HEK293 (cell line): ENCODE measurements around the gene SCYL3.

Source experiments
- CTCF ChIA-PET: fragments of 350-600 bp; formaldehyde crosslinking; extraction: SDS; loops from one replicate; lab custom pipeline; 2021; ENCODE audit warnings: antibody characterized with exemption; lab: Yijun Ruan, JAX
- POLR2A ChIA-PET: fragments of 300-600 bp; formaldehyde crosslinking; extraction: SDS; loops from one replicate; lab custom pipeline; 2020; ENCODE audit warnings: antibody characterized with exemption, inconsistent platforms; lab: Yijun Ruan, JAX
- H3K27ac ChIP-seq: fragments of 200-500 bp; sonication (Bioruptor generic); 2 replicates; pipeline ENCODE4 v1.5.1; 2014; ENCODE audit warnings: low read depth, low read length, control low read depth, inconsistent platforms; ENCODE audit errors: extremely low read depth
- H3K36me3 ChIP-seq, 2 experiments: fragments of 200-500 bp in 1 of 2; sonication (Bioruptor generic) in 1 of 2; 1 replicate in 1 of 2; 2 replicates in 1 of 2; pipeline ENCODE4 v1.5.1; 2014 to 2017; ENCODE audit warnings: inconsistent platforms in 2 of 2, low read length in 2 of 2; ENCODE audit not compliant: control insufficient read depth in 2 of 2, insufficient read depth in 1 of 2
- H3K4me1 ChIP-seq: fragments of 200-500 bp; sonication (Bioruptor generic); 2 replicates; pipeline ENCODE4 v1.5.1; 2014; ENCODE audit warnings: mild to moderate bottlenecking, low read length, inconsistent platforms; ENCODE audit not compliant: control insufficient read depth, insufficient read depth
- H3K4me3 ChIP-seq: 2 replicates; pipeline ENCODE4 v1.5.1; 2011; ENCODE audit warnings: low read depth, mild to moderate bottlenecking, control low read depth, low read length, moderate library complexity
- H3K9me3 ChIP-seq: fragments of 200-500 bp; sonication (Bioruptor generic); 2 replicates; pipeline ENCODE4 v1.5.1; 2014; ENCODE audit warnings: low read depth, low read length, inconsistent platforms; ENCODE audit not compliant: control insufficient read depth, insufficient read depth
- ATF2 ChIP-seq: fragments of 450-650 bp; formaldehyde crosslinking; IDR thresholded peaks from 2 replicates; pipeline ENCODE4 v1.5.1; 2016; ENCODE audit warnings: missing biosample characterization, missing genetic modification characterization, low read depth
- EGR2 ChIP-seq: fragments of 450-650 bp; formaldehyde crosslinking; IDR thresholded peaks from 2 replicates; pipeline ENCODE4 v1.5.1; 2016; ENCODE audit warnings: low read depth, missing biosample characterization, missing genetic modification characterization
- PRDM1 ChIP-seq: fragments of 450-650 bp; formaldehyde crosslinking; IDR thresholded peaks from 2 replicates; pipeline ENCODE4; 2016; ENCODE audit warnings: missing biosample characterization, missing genetic modification characterization
- SCRT2 ChIP-seq: fragments of 450-650 bp; formaldehyde crosslinking; IDR thresholded peaks from 2 replicates; pipeline ENCODE4 v1.5.1; 2016; ENCODE audit warnings: missing biosample characterization, missing genetic modification characterization
- SP2 ChIP-seq: fragments of 450-650 bp; formaldehyde crosslinking; IDR thresholded peaks from 2 replicates; pipeline ENCODE4 v1.5.1; 2016; ENCODE audit warnings: missing biosample characterization, missing genetic modification characterization
- TSHZ1 ChIP-seq: fragments of 450-650 bp; formaldehyde crosslinking; IDR thresholded peaks from 2 replicates; pipeline ENCODE4 v1.5.1; 2016; ENCODE audit warnings: missing biosample characterization, missing genetic modification characterization, borderline replicate concordance
- ZBTB26 ChIP-seq: fragments of 450-650 bp; formaldehyde crosslinking; optimal IDR thresholded peaks from 2 replicates; pipeline ENCODE3; 2016; ENCODE audit warnings: missing biosample characterization, mild to moderate bottlenecking, missing genetic modification characterization
- ZNF18 ChIP-seq: fragments of 450-650 bp; formaldehyde crosslinking; IDR thresholded peaks from 2 replicates; pipeline ENCODE4 v1.5.1; 2016; ENCODE audit warnings: missing biosample characterization, missing genetic modification characterization
- ZNF202 ChIP-seq: fragments of 450-650 bp; formaldehyde crosslinking; IDR thresholded peaks from 2 replicates; pipeline ENCODE4 v1.5.1; 2016; ENCODE audit warnings: missing biosample characterization, missing genetic modification characterization, borderline replicate concordance
- ZNF26 ChIP-seq: fragments of 450-650 bp; formaldehyde crosslinking; IDR thresholded peaks from 2 replicates; pipeline ENCODE4 v1.5.1; 2016; ENCODE audit warnings: missing biosample characterization, missing genetic modification characterization
- ZNF266 ChIP-seq: fragments of 450-650 bp; formaldehyde crosslinking; IDR thresholded peaks from 2 replicates; pipeline ENCODE4 v1.5.1; 2016; ENCODE audit warnings: missing biosample characterization, missing genetic modification characterization, low read depth
- ZNF274 ChIP-seq, 2 experiments: fragments of 200-500 bp in 1 of 2; fragments of 450-650 bp in 1 of 2; sonication (Bioruptor generic) in 1 of 2; formaldehyde crosslinking in 1 of 2; IDR thresholded peaks; 2 replicates each; pipeline versions ENCODE4 v1.5.1 to v1.6.1; 2014 to 2016; ENCODE audit warnings: borderline replicate concordance in 1 of 2, inconsistent platforms in 1 of 2, low read length in 1 of 2, missing biosample characterization in 1 of 2, missing genetic modification characterization in 1 of 2
- ZNF292 ChIP-seq: fragments of 450-650 bp; formaldehyde crosslinking; IDR thresholded peaks from 2 replicates; pipeline ENCODE4 v1.5.1; 2016; ENCODE audit warnings: low read depth, missing biosample characterization, missing genetic modification characterization, borderline replicate concordance
- ZNF561 ChIP-seq: fragments of 450-650 bp; IDR thresholded peaks from 2 replicates; pipeline ENCODE4 v1.5.1; 2018; ENCODE audit warnings: missing biosample characterization, missing genetic modification characterization, borderline replicate concordance
- ZNF580 ChIP-seq: fragments of 450-650 bp; formaldehyde crosslinking; IDR thresholded peaks from 2 replicates; pipeline ENCODE4 v1.5.1; 2016; ENCODE audit warnings: missing biosample characterization, missing genetic modification characterization
- ZNF621 ChIP-seq: fragments of 450-650 bp; formaldehyde crosslinking; IDR thresholded peaks from 2 replicates; pipeline ENCODE4 v1.5.1; 2017; ENCODE audit warnings: missing biosample characterization, missing genetic modification characterization
- ZNF776 ChIP-seq: fragments of 450-650 bp; formaldehyde crosslinking; IDR thresholded peaks from 2 replicates; pipeline ENCODE4 v1.5.0; 2017; ENCODE audit warnings: missing biosample characterization, missing genetic modification characterization, borderline replicate concordance
- ZNF843 ChIP-seq: fragments of 450-650 bp; formaldehyde crosslinking; IDR thresholded peaks from 2 replicates; pipeline ENCODE4 v1.5.1; 2016; ENCODE audit warnings: missing biosample characterization, missing genetic modification characterization
- ZXDB ChIP-seq: fragments of 450-650 bp; formaldehyde crosslinking; IDR thresholded peaks from 2 replicates; pipeline ENCODE4 v1.5.1; 2016; ENCODE audit warnings: missing biosample characterization, missing genetic modification characterization

Gene SCYL3

GRCh38 chr1:169834869-169835268 is 58.8 kb downstream of the SCYL3 start:
- CTCF ChIA-PET, result no interaction called here
- H3K4me1 ChIP-seq, result no peaks in the 10 kb centered on the region
- peaks cover 47 to 78% of the 10 kb centered on the region in 2 experiments for H3K36me3 ChIP-seq
- no peak overlapping the region for H3K4me3 ChIP-seq
- TF ChIP-seq ATF2 (tag by site-specific recombination) (0 out of 2 replicates have a peak, but pooled peaks have one; percentile 28), ZNF776 (no peak), EGR2 (tag by site-specific recombination) (no peak), SP2 (tag by site-specific recombination) (no peak), ZNF621 (tag by site-specific recombination) (no peak), ZNF274 (IDR thresholded peaks at IDR 0.05; ENCODE audit: low read length) (no peak), ZNF274 (tag by site-specific recombination; IDR thresholded peaks at IDR 0.05; ENCODE audit: borderline replicate concordance) (no peak), ZNF26 (tag by site-specific recombination) (no peak), ZNF580 (tag by site-specific recombination) (no peak)
- no peak overlapping the region for H3K27ac ChIP-seq
- POLR2A ChIA-PET, result no interaction called here
- no peaks in the 10 kb centered on the region for H3K9me3 ChIP-seq

- POLR2A ChIA-PET, result interaction anchor here (0.7 kb wide), 1 partner anchor 39 kb away, joined by 4 read pairs; the partner anchor contains the start of gene METTL18
- TF ChIP-seq ZNF580 (tag by site-specific recombination) (no peak), ZNF202 (no peak), PRDM1 (peak; percentile 55), ZXDB (no peak), ZNF18 (tag by site-specific recombination) (no peak), ZNF561 (tag by site-specific recombination) (no peak)
- TF ChIP-seq, all 188 proteins: peak for 1
- Histone ChIP-seq H3K4me3 (no peak overlapping the region), H3K27ac (no peak overlapping the region), H3K4me1 (no peaks in the 10 kb centered on the region), H3K9me3 (no peaks in the 10 kb centered on the region), H3K36me3 (peaks cover 50 to 76% of the 10 kb centered on the region in 2 experiments)
- CTCF ChIA-PET, result no interaction called here
Measured at GRCh38 chr1:169833179-169833901, 60.4 kb downstream of the SCYL3 start.

GRCh38 chr1:169829671-169830070 is 64.0 kb downstream of the SCYL3 start:
- POLR2A ChIA-PET, result no interaction called here
- peaks cover 49 to 79% of the 10 kb centered on the region in 2 experiments for H3K36me3 ChIP-seq
- CTCF ChIA-PET, result no interaction called here
- H3K4me3 ChIP-seq, result no peak overlapping the region
- no peak overlapping the region for H3K27ac ChIP-seq
- H3K4me1 ChIP-seq, result no peaks in the 10 kb centered on the region
- no peaks in the 10 kb centered on the region for H3K9me3 ChIP-seq
- TF ChIP-seq TSHZ1 (tag by site-specific recombination) (no peak), ZNF266 (tag by site-specific recombination) (no peak), SCRT2 (no peak), ZNF292 (tag by site-specific recombination) (no peak), ZBTB26 (tag by site-specific recombination) (no peak), ZNF843 (tag by site-specific recombination) (no peak)
